ENCODE results near the gene MAST2.

Gene MAST2

DNA sequence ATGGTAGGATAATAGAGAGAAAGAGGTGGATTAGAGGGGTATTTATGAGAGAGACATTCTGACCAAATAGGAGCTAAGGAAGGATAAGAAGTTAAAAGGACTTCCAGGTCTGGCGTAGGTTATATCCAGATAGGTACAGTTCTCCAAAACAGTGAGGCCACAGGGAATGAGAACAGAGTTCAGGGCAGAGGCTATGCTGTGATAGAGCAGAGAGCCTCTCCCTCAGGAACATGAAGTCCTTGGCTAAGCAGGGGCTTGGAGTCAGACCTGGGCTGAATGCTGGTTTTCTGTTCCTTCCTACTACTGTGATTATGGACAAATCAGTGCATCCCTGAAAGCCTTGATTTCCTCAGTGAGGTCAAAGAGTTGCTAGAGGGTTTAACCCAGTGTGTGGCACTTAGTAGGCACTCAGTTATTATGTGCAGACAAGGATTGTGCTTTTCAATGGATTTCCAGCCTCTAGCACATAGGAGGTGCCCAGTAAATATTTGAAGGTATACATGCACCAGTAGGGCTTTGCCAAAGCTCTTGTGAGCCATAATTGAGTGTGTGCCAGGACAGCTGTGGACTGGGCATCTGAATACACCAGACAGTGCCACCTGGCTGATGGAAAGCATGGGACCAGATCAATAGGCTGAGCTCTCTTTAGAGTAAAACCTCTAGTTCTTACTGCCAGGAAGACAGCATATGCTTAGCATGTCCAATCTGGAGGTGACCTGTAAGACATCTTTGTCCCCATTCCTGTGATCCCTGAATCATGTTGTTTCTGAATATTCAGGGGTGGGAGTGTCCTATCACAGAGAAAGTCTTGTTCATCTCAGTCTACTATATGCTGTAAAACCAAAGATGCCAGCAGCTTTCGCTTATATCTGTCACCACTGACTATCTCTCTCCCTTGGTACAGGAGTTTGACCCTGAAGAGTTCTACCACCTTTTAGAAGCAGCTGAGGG lies 217.9 kb downstream of the MAST2 start:
- FAIRE-seq (no peak), DNase-seq (ENCODE audit: insufficient read length) (no peak)
- no peak for TF ChIP-seq POLR2AphosphoS5 (IDR thresholded peaks at IDR 0.05; ENCODE audit: low read depth, low read length)
- no peak for TF ChIP-seq TAF1 (IDR thresholded peaks at IDR 0.05; ENCODE audit: borderline replicate concordance, low read depth, low read length)
- no peak for TF ChIP-seq POLR2A (IDR thresholded peaks at IDR 0.05; ENCODE audit: low read depth, low read length)

DNA sequence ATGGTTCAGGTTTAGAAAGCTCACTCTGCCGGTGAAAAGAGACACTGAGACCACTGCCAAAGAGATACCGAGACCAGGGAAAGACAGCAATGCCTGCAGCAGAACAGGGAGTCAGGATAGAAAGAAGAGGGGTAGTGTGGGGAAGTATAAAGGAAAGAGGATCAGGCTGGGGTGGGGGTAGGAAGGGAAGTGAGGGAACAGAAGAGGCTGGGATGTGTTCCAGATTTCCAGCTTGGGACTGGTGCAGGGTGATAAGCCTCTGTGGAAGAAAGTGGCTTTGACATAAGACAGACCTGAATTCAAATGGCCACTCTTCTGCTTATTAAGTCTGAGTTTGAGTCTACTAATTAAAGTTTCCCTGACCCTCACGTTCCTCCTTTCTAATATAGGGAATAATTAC lies 223.1 kb downstream of the MAST2 start:
- FAIRE-seq (no peak), DNase-seq (ENCODE audit: insufficient read length) (no peak)
- TF ChIP-seq POLR2AphosphoS5 (IDR thresholded peaks at IDR 0.05; ENCODE audit: low read depth, low read length) (no peak), POLR2A (IDR thresholded peaks at IDR 0.05; ENCODE audit: low read depth, low read length) (no peak), TAF1 (IDR thresholded peaks at IDR 0.05; ENCODE audit: borderline replicate concordance, low read depth, low read length) (no peak)

DNA sequence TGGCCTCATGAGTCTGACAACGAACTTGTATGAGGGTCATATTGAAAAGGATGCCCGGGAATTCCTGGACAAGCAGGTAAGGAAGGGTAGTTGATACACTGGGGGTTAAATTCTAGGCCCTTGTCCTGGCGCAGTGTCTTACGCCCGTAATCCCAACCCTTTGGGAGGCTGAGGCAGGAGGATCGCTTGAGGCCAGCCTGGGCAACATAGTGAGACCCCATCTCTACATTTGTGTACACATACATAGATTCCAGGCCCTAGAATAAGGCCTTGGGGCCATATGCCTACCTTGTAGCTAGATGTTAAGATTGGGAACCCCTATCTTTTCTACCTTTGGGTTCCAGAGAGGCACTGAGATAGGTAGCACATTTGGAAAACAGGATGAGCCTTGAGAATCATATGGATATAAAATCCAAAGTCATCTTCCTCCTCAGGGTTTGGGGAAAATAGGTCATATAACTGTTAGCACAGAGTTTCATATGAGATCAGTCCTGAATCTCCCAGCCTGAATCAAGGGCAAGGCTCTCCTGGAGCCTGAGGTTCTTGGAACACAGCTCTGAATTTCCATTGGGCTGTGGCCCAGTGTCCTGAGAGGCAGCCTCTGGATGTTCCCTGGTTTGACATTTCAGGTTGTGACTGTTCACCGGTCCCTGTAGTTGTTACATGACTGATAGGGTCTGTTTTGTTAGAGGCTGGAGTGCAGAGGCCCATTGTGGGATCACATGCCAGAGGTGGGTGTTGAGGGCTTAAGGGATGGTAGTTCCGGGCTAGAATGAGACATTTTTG lies 224.6 kb downstream of the MAST2 start:
- TF ChIP-seq TAF1 (IDR thresholded peaks at IDR 0.05; ENCODE audit: borderline replicate concordance, low read depth, low read length) (no peak), POLR2A (IDR thresholded peaks at IDR 0.05; ENCODE audit: low read depth, low read length) (no peak), POLR2AphosphoS5 (IDR thresholded peaks at IDR 0.05; ENCODE audit: low read depth, low read length) (no peak)
- FAIRE-seq: no peak
- no peak for DNase-seq (ENCODE audit: insufficient read length)

DNA sequence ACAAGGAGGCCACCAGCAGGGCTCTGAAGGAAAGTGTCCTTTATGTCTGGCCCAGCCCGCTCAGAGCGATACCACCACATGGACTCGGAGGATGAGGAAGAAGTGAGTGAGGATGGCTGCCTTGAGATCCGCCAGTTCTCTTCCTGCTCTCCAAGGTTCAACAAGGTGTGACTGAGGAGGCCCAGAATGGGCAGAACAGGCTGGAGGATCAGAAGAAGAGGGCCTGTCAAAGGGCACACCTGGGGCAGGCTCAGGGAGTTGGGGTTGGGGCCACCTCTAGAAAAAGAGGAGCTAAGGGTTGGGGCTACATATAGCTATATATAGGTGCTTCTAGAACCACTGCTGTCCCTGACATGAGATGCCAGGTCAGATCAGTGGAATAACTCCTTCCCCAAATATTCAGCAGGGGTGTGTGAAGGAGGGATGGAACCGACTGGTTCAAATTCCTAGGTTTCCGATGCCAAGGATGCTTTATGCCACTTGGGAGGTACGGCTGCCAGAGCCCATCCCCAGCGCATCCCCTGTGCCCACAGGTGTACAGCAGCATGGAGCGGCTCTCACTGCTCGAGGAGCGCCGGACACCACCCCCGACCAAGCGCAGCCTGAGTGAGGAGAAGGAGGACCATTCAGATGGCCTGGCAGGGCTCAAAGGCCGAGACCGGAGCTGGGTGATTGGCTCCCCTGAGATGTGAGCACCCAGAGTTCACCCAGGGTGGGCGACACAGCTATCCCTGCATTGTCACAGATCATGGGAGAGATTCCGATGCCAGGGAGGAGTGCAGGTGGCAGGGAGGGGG lies 226.9 kb downstream of the MAST2 start:
- FAIRE-seq (no peak), DNase-seq (ENCODE audit: insufficient read length) (no peak)
- TF ChIP-seq POLR2A (IDR thresholded peaks at IDR 0.05; ENCODE audit: low read depth, low read length) (no peak; the same call in 1 of the 2 replicates), POLR2AphosphoS5 (IDR thresholded peaks at IDR 0.05; ENCODE audit: low read depth, low read length) (no peak), TAF1 (IDR thresholded peaks at IDR 0.05; ENCODE audit: borderline replicate concordance, low read depth, low read length) (no peak)

DNA sequence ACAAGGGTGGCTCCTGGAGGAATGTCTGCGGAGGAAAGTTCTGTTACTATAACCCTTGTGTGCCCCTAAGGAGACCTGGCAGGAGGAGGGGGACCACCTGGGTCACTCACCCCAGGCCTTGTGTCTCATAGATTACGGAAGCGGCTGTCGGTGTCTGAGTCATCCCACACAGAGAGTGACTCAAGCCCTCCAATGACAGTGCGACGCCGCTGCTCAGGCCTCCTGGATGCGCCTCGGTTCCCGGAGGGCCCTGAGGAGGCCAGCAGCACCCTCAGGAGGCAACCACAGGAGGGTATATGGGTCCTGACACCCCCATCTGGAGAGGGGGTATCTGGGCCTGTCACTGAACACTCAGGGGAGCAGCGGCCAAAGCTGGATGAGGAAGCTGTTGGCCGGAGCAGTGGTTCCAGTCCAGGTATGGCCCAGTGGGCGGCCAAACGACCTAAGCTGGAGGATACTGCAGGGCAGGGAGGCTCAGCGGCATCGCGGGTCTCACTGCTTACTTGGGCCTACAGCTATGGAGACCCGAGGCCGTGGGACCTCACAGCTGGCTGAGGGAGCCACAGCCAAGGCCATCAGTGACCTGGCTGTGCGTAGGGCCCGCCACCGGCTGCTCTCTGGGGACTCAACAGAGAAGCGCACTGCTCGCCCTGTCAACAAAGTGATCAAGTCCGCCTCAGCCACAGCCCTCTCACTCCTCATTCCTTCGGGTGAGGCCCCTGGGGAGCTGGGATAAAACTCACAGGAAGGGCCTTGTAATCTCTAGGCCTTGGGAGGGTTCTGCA lies 227.7 kb downstream of the MAST2 start:
- TF ChIP-seq TAF1 (IDR thresholded peaks at IDR 0.05; ENCODE audit: borderline replicate concordance, low read depth, low read length): no peak
- no peak for TF ChIP-seq POLR2A (IDR thresholded peaks at IDR 0.05; ENCODE audit: low read depth, low read length)
- TF ChIP-seq POLR2AphosphoS5 (IDR thresholded peaks at IDR 0.05; ENCODE audit: low read depth, low read length): no peak
- DNase-seq (ENCODE audit: insufficient read length) (no peak), FAIRE-seq (no peak)

DNA sequence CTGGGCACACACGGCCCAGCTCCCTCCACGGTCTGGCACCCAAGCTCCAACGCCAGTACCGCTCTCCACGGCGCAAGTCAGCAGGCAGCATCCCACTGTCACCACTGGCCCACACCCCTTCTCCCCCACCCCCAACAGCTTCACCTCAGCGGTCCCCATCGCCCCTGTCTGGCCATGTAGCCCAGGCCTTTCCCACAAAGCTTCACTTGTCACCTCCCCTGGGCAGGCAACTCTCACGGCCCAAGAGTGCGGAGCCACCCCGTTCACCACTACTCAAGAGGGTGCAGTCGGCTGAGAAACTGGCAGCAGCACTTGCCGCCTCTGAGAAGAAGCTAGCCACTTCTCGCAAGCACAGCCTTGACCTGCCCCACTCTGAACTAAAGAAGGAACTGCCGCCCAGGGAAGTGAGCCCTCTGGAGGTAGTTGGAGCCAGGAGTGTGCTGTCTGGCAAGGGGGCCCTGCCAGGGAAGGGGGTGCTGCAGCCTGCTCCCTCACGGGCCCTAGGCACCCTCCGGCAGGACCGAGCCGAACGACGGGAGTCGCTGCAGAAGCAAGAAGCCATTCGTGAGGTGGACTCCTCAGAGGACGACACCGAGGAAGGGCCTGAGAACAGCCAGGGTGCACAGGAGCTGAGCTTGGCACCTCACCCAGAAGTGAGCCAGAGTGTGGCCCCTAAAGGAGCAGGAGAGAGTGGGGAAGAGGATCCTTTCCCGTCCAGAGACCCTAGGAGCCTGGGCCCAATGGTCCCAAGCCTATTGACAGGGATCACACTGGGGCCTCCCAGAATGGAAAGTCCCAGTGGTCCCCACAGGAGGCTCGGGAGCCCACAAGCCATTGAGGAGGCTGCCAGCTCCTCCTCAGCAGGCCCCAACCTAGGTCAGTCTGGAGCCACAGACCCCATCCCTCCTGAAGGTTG lies 231.4 kb downstream of the MAST2 start:
- FAIRE-seq (no peak), DNase-seq (ENCODE audit: insufficient read length) (no peak)
- no peak for TF ChIP-seq POLR2AphosphoS5 (IDR thresholded peaks at IDR 0.05; ENCODE audit: low read depth, low read length)
- TF ChIP-seq TAF1 (IDR thresholded peaks at IDR 0.05; ENCODE audit: borderline replicate concordance, low read depth, low read length): no peak
- no peak for TF ChIP-seq POLR2A (IDR thresholded peaks at IDR 0.05; ENCODE audit: low read depth, low read length)

DNA sequence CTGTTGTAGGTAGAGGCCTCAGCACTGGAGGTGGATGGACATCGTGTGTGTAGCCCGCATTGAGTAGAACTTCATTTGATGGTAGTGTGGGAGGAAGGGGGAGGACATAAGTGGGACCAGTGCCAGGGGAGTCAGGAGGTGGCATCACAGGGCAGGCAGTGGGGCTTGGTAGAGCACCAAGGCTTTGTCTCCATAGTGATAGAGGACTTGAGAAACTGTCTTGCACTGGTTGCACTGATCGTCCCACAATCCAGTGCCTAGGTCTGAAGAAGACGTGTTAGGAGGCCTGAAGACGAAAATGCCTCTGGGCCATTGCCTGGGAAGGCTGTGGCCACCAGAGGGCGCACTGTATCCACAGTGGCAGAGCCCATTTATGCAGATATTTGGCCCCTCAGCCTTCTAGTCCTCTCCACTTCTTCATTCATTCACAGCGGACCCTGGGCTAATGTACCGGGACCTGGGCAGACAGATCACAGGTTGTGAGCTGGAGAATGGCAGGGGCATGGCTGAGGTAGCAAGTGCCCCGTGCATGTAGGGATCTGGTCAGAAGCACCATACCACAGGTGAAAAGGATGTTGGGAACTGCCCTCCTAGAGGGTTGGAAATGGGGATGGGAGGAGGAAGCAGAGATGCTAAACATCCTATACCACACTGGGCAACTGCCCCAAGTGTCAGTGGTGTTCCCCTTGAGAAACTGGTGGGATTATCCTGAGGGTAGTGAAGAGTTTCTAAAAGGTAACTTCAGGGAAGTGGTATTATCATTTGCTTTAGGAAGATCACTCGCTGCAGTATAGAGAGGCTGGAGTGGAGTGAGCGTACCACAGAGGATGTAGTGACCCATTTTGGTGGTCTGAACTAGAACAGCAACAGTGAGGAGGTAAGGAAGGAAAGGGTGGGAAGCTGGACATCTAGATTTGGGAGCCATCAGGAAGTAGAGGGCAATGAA lies 233.8 kb downstream of the MAST2 start:
- DNase-seq (ENCODE audit: insufficient read length) (peak; percentile 62), FAIRE-seq (peak; percentile 89)
- TF ChIP-seq POLR2AphosphoS5 (IDR thresholded peaks at IDR 0.05; ENCODE audit: low read depth, low read length): peak; percentile 67; the same call in 1 of the 2 replicates
- TF ChIP-seq TAF1 (IDR thresholded peaks at IDR 0.05; ENCODE audit: borderline replicate concordance, low read depth, low read length): no peak
- TF ChIP-seq POLR2A (IDR thresholded peaks at IDR 0.05; ENCODE audit: low read depth, low read length): peak; percentile 57; the same call in 1 of the 2 replicates

DNA sequence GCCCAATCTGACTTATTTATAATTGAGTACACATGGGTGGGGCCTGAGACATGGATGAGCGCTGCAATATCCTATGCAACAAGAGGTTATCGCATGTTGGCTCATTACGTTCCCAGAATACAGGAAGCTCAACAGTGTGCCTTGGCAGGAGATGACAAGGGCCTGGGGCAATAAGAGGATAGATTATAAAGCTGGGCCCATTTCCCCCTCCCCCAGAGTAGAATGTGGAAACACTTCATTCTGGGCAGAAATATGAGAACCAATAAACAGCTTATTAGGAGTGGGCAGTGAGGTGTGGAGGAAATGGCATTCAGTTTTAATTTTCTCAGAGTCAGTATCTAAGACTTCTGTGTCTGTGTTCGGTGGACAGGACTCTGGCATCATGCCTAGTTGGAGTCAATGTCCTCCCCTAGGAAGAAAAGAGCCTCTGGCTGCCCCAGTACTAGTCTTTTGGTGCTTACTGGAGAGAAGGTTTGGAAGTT lies 236.2 kb downstream of the MAST2 start:
- FAIRE-seq: no peak
- no peak for TF ChIP-seq POLR2A (IDR thresholded peaks at IDR 0.05; ENCODE audit: low read depth, low read length)
- no peak for TF ChIP-seq POLR2AphosphoS5 (IDR thresholded peaks at IDR 0.05; ENCODE audit: low read depth, low read length)
- TF ChIP-seq TAF1 (IDR thresholded peaks at IDR 0.05; ENCODE audit: borderline replicate concordance, low read depth, low read length): no peak
- no peak for DNase-seq (ENCODE audit: insufficient read length)
